GM21447 (cell line): ENCODE results near the gene SAE1.

ENCODE experiments used
- ATAC-seq: cut with Tn5 transposase; IDR thresholded peaks from one replicate; pipeline ENCODE4 v1.9.1; 2021; ENCODE audit not compliant: unreplicated experiment

Gene SAE1

DNA sequence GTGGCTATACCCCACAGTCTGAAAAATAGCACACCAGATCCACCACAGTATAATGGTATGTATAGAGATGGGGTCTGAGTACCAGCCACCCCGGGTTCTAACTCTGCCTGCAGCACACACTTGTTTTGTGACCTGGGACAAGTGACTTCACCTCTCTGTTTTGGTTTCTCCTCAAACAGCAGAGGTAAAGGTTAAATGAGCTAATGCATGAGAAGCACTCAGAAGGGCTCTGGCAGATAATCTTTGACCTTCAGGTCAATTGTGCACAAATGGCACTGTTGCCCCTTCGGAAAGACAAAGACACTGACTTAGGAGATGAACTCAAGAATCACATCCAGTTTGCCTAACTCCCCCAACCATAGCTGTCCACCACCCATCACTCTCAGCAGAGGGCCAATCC, 24.8 kb upstream of the SAE1 start:
- no peak for ATAC-seq

DNA sequence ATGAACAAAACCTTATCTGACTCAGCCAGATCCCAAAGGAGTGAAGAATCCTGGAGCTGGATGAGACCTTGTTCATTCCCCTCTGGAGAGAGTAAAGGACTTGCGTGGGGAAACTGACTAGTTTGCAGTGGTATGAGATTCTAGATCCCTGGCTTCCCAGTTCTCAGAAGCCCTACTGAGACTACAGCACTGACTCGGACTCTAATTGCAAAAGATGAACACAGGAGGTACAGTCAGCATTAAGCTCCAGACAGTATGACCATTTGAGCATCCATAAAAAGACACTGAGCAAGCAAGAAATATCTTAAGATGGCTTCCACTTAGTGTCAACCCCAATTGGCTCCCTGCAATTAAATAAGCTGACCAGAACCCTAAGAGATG, 23.8 kb upstream of the SAE1 start:
- no peak for ATAC-seq

DNA sequence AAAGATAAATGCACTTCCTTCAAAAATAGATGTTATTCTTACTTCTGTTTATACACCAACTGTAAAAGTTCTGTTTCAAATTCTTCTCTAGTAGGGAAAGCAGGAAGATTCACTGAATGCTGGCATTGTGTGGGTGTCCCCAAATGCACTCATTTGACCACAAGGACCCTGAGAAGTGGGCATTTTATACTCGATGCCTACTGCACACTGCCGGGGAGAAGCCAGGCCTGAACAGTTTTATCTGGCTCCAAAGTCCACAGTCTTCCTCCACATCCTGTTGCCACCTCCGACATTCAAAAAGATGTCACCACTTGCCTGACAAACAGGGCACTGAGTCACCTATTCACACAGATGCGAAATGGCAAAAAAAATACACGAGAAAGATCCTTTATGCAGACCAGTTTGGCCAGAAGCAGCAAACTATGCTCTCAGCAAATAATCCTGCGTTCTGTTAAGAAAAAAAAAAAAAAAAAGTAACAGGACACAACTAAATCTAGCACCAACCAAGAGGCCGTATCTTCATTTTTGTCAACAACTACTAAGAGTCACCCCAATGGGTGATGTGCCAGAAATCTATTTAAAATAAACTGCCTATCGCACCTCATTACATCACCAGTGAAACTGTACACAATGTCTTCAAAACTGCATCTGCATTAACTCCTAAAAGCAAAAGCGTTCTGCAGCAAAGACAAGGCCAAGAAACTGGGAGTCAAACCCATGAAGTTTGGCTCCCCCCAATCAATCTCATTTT, 23.3 kb upstream of the SAE1 start:
- no peak for ATAC-seq

DNA sequence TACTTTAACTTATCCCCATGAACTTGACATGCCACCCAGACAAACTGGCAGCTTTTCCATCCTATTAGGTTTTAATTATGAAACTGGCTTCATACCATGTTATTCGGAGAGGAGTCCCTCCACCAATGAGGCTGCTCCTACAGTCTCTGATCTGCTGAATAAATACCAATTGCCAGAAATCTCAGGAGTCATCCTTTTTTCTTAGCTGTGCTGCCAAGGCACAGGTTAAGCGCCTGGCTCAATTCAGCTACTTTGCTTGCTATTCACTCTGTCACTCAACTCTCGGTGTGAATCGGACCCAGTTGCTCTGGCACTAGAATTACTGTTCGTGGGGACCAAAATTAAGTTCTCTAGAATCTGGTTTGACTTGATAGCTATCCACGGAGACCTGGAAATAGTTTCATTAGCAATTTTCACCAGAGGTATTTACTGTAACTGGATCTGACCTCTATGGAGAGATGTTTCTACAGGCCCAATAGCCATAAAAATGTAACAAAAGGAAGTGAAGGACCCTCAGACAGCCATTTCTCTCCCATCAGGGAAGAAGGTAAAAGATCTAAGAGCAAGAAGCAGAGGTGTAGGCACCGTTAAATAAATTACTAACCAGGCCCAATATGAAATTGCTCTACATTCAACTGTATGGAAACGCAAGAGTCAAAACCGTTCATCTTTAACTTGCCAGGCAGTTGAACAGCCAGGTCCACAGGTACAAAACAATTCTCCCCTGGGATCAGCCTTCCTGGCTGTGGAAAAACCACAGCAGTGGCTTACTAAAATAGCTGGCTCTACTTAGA, 22.5 kb upstream of the SAE1 start:
- ATAC-seq, result no peak

DNA sequence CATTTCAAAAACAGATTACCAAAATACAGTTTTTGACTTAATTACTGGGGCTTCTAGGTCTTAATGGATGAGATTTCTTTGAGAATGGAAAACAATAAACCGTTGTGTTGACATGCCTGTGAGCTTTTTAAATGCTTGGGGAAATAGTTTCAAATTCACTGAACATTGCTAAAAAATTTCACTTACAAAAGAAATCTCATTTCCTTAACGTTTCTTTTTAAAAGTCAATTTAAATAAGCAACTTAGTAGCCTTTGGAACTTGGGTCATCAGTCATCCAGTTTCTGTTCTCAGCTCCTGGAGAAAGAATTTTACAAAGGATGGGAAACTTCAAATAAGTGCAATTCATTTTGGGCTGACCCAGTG, 21.5 kb upstream of the SAE1 start:
- no peak for ATAC-seq

DNA sequence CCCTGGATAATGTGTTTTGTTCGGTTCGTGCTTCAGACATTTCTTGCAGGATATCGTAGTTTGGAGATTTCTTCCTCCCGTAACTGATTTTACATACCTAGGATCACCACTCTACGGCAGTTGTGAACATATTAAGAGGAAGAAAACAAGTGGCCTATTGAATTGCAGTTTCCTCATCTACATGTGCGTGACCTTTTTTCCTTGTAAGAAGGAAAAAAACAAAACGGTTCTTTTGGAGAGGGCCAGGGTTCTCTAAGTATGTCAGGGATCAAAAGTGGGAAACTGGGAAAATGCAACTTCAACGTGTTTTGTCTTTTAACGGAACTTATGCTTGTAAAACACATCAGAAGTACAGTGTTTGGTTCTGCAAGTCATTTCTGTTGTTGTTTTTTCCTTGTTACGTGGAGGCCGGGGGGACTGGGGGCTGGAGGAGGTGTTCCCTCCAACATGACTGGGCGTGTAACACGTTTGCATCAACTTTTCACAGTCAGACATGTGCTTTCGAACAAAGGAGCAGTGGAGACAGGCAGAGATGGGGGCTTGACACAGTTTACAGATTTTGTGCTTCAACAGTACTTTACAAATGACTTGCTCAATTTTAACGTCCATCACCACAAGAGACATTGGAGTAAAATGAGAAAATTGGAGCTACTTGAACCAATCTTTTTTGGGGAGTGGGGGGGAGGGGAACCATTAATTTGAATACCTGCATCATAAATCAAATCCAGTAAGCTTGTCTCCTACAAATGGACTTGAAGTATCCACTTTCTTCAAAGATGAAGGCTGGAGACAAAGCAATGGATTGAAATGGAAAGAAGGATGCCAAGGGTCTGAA, 20.9 kb upstream of the SAE1 start:
- ATAC-seq, result no peak

DNA sequence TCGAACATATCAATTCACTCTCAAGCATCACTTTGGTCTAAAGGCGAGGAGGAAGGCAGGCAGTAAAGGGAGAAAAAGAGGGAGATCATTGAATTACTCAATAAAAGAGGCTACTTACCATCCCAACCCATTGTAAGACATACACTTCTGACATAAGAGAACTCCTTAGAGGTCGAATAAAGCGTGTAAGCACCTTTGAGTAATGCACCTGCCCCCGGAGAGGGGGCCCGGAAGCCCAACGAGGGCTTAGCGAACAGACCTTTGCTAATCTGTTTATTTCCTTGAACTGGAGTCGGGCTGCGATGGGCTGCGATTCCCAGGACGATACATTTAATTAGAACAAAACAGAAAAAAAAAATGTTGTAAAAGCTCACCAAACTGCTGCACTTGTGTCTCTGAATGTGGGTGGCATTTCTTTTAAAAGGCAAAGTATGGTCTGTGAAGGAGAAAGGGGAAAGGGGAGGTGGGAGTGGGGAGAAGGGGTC, 20.1 kb upstream of the SAE1 start:
- ATAC-seq, result no peak

DNA sequence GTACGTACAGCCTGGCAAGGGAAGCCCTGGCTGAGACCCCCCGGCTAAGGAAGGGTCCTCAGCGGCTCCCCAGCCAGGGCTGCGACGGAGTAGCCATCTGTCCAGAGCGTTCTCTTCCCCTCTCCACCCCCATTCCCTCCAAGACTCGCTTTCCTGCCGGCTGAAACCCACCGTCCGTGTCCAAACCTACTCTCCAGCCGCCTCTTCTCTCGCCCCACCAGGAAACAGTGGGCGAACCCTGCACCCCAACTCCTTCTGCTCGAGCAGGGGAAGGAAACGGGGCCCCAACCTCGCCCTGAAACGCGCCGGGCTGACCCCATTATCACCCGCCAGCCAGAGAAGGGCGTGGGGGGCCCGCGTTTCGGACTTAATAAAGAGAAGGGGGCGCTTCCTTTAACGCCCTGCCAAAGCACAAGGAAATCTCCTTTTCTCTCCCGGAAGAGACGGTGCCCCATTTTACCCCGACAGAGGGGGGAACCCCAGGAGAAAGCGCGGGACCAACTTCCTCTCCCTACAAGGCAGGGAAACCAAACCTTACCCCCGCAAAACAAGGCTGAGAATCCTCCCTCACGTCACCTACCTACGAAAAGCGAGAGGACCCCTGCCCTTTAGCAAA, 19.5 kb upstream of the SAE1 start:
- ATAC-seq, result no peak

DNA sequence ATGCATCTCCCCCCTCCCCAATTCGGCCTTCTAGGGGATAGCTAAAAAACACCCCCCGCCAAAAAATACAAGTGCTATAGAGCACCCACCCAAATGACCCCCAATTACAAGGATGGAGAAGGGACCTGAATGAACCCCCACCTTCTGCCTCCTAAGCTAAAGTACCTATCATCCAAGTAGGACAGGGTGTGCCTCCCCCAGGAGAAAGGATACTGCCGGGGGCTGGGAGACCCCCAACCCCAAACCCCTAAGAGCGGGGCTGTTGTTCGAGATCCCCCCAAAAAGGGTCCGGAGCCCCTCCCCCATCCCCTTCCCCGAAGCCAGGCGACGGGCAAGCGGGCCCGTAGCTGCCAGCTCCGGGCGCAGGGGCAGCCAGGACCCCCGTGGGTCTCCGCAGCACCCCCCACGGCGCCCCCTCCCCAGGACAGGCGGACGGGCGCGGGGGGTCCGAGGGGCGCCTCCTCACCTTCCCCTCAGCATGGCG, 18.9 kb upstream of the SAE1 start:
- ATAC-seq, result no peak

DNA sequence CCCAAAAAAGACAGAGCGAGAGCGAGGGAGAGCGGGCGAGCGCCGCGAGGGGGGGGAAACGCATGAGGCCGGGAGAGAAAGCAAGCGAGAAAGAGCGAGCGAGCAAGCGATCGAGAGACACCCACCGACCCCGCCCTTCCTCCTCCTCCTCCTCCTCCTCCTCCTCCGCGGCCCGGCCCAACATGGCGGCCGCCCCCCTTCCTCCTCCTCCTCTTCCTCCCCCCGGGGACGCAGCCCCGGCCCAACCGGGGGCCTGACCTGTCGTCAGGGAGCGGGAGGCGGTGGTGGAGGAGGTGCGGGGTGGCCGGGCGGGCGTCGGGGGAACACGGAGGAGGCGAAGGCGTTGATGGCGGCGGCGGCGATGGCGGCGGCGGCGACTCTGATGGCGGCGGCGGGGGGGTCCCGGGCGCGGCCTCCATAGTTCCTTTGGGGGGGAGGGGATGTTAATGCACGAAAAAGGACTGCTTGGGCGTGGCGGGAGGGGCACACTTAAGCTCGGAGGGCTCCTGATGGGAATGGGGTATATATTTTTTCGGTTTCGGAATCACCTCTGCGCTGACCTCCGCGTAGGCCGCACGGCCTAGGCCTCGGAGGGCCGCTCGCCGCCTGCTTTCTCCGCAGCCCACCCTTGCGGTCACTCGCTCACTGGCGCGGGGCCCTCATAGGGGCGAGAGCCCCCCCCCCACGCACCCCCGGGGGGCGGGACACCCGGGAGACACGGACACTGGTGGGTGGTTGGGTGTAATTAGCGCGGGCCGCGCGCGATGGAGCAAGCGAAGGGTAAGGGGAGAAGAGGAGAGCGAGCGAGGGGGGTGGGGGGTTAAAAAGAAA, 18.3 kb upstream of the SAE1 start:
- peak; percentile 16 for ATAC-seq

DNA sequence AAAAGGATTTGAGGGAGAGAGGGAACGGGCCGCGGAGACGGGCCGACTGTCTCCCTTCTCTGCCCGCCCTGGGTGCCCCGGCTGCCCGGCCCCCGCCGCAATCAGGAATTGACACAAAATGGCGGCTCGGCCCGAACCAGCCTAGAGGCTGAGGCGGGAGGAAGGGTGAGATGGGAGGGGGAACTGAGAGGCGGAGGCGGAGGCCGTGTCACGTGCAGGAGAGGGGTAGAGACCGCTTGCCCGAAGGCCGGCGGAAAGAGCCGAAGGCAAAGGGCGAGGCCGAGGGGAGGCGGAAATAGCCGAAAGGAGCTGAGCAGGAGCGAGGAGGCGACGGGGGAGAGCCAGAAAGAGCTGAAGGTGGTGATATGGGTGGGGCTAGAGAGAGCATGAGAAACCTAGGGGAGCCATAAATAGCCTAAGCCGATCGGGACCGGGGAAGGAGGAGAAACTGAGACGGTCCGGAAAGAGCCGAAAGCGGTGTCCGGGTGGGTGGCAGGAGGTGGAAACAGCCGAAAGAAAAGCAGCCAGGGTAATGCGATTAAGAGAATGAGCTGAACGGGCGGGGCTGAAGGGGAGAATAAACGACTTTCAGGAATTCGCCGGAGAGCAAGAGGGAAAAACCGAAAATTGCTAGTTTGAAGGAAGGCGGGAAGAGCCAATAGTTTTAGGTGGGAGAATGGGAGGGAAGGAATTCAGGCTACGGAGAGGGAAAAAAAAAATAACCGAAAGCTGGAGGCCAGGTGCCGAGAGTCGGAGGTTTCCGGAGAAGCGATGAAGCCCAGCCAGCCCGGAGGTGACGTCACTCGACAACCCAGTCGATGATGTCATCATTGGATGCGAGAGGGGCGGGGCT, 17.4 kb upstream of the SAE1 start, which contains the start of gene ZC3H4:
Gene ZC3H4 (minus strand): TSS at position 780 of the 853 bp plus-strand sequence. CDS start 1,192 bp downstream, outside the sequence.
- ATAC-seq, result peak; percentile 76

DNA sequence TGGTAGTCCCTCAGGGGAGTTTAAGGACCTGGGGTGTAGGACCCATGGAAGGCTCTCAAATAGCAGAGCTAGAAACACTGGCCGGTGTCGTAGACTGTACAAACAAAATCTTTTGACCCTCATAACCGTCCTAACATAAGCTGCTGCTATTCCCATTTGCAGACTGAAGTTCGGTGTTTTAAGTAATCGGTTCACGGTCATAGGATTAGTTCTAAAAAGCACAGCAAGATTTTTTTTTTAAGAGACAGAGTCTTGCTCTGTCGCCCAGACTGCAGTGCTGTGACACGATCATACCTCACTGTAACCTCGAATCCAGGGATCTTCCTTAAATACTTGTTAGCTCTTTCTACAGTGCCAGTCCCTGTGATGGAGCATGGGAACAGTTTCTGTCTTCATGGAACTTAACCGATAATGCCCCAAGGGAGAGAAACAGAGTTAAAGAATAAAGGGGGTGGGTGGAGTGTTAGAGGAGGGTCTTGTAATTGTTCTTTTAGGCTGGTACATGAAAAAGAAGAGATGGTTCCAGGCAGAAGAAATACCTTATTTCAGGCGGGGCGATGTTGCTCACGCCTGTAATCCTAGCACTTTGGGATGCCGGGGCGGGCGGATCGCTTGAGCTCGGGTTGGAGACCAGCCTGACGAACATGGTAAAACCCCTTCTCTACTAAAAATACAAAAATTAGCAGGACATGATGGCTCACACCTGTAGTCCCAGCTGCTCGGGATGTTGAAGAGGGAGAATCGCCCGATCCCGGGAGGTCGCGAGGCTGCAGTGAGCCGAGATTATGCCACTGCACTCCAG, 16.6 kb upstream of the SAE1 start:
- no peak for ATAC-seq

DNA sequence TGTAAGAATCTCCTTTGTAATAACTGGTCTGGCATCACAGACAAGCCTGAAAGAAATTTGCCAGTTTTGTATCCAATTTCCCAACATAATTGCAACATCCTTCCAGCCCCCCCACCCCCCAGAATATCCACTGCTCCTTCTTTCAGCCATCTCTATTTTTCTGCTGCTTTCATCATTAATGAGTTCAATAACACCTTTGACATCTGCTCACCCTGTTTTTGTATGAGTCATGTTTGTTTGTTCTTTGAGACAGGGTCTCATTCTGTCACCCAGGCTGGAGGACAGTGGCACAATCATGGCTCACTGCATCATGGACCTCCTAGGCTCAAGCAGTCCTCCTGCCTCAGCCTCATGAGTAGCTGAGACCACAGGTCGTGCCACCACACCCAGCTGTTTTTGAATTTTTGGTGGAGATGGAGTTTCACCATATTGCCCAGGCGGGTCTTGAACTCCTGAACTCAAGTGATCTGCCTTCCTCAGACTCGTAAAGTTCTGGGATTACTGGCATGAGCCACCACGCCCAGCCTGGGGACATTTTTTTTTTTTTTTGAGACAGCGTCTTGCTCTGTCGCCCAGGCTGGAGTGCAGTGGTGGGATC, 10.1 kb upstream of the SAE1 start:
- ATAC-seq, result no peak

DNA sequence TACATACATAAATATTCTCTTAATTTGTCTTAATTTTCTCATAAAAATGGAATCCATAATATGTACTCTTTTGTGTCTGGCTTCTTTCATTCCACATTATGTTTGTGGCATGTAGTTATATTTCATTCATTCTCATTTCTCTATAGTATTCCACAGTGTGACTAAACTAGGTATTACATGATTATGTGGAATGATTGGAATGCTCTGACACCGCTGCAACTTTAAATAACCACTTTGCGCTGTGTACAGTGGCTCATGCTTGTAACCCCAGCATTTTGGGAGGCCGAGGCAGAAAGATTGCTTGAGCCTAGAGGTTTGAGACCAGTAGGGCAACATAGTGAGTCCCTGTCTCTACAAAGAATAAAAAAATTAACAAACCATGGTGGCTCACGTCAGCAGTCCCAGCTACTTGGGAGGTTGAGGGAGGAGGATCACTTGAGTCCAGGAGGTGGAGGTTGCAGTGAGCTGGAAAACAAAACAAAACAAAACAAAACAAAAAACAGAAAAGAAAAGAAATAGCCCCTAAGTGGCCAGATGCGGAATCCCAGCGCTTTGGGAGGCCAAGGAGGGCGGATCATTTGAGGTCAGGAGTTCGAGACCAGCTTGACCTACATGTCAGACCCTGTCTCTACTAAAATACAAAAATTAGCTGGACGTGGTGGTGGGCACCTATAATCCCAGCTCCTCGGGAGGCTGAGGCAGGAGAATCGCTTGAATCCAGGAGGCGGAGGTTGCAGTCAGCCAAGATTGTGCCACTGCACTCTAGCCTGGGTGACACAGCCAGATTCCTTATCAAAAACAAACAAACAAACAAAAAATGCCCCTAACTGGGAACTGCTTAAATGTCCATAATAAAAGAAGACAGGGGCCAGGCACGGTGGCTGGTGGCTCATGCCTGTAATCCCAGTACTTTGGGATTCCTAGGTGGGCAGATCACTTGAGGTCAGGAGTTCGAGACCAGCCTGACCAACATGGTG, 8.0 kb upstream of the SAE1 start:
- no peak for ATAC-seq

DNA sequence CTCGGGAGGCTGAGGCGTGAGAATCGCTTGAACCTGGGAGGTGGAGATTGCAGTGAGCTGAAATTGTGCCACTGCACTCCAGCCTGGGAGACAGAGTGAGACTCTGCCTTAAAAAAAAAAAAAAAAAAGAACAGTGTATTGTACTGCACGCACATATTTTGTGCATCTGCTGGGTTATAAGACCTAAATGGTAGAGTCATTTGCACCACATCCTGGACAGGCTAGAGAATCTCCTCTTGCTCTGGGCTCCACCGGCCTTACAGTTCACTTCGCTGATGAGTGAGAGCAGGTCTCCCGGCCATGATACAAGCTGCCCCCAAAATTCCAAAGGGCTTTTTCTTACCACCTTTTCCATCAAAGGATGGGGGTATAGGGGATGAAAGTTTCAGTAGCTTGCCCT, 7.2 kb upstream of the SAE1 start:
- ATAC-seq, result no peak

DNA sequence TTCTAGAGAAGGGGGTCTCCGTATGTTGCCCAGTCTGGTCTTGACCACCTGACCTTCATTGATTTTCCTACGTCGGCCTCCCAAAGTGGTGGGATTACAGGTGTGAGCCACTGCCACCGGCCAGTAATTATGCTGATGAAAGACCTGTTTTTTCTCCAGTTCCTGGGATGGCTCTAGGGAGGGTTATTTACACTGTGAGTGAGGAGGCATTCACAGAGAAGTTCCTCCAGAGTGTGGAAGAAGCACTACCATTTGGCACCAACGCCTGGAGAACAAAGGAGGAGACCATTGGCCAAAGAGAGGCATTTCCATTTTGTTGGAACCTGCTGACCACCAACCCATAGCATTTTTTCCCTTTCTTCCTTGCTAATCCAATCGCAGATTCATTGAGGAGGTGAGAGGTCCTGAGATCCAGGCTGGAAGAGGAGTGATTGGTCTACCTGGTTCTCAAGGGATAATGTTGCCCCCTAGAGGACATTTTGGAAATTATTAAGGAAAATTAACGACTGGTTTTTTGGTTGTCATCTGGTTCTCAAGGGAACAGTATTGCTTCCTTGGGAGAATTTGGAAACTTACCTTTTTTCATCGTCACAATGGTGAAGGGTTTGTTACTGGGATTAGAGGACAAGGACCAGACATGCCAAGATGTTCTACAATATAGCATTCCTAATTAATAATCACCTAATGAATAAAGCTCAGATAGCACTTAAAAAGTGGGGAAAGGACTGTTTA, 5.5 kb upstream of the SAE1 start:
- ATAC-seq, result no peak
